SK-N-MC (cell line): Measurements from ENCODE around the gene DGKI.

Experiments used
- DNase-seq: peaks from one replicate; pipeline ENCODE4 v3.0.0-alpha.2; 2011; ENCODE audit warnings: low read depth, low spot score
- H3K27ac ChIP-seq: fragments of 200-600 bp; sonication (generic); 2 replicates; pipeline ENCODE4 v1.5.1; 2016; ENCODE audit warnings: mixed run types
- H3K36me3 ChIP-seq: fragments of 200-600 bp; sonication (generic); 2 replicates; pipeline ENCODE4 v1.6.1; 2017; ENCODE audit warnings: antibody characterized with exemption, low read length, mixed read lengths; ENCODE audit not compliant: insufficient read depth
- H3K4me3 ChIP-seq: fragments of 200-600 bp; sonication (generic); 2 replicates; pipeline ENCODE4 v1.5.1; 2016
- H3K9ac ChIP-seq: fragments of 200-600 bp; sonication (generic); 2 replicates; pipeline ENCODE4 v1.8.0; 2017; ENCODE audit warnings: mixed run types, mixed read lengths; ENCODE audit not compliant: insufficient read length
- H3K9me3 ChIP-seq: fragments of 200-600 bp; sonication (generic); 2 replicates; pipeline ENCODE4 v1.6.1; 2017; ENCODE audit warnings: low read depth, mild to moderate bottlenecking, antibody characterized with exemption, low read length, moderate library complexity, mixed read lengths
- EZH2 ChIP-seq: fragments of 200-600 bp; sonication (generic); IDR thresholded peaks from one replicate; pipeline ENCODE4 v1.6.1; 2017; ENCODE audit warnings: antibody characterized with exemption
- FOXP2 ChIP-seq: optimal IDR thresholded peaks from 2 replicates; pipeline ENCODE3; 2011; ENCODE audit warnings: mild to moderate bottlenecking, moderate library complexity; ENCODE audit not compliant: insufficient read depth; ENCODE audit errors: extremely low read length, control extremely low read depth
- POLR2AphosphoS5 ChIP-seq: IDR thresholded peaks from 2 replicates; pipeline ENCODE4 v1.6.1; 2012; ENCODE audit warnings: mild to moderate bottlenecking, low read depth, low read length, borderline replicate concordance

The DGKI gene

GRCh38 chr7:137818036-137818435, 28.7 kb downstream of the DGKI start:
- no peak overlapping the region for H3K27ac ChIP-seq
- H3K9ac ChIP-seq, result no peak overlapping the region
- TF ChIP-seq POLR2AphosphoS5, result no peak
- no peak overlapping the region for H3K4me3 ChIP-seq
- no peak for DNase-seq
- no peaks in the 10 kb centered on the region for H3K36me3 ChIP-seq
- H3K9me3 ChIP-seq, result no peaks in the 10 kb centered on the region

- H3K9ac ChIP-seq, result no peak overlapping the region
- H3K9me3 ChIP-seq, result no peaks in the 10 kb centered on the region
- H3K36me3 ChIP-seq, result no peaks in the 10 kb centered on the region
- no peak for TF ChIP-seq FOXP2
- TF ChIP-seq POLR2AphosphoS5, result no peak
- no peak for TF ChIP-seq EZH2
- DNase-seq, result no peak
- no peak overlapping the region for H3K4me3 ChIP-seq
- no peak overlapping the region for H3K27ac ChIP-seq
These were observed 30.0 kb downstream of the DGKI start for GRCh38 chr7:137816696-137817320.

- no peak overlapping the region for H3K4me3 ChIP-seq
- H3K36me3 ChIP-seq, result no peaks in the 10 kb centered on the region
- H3K9ac ChIP-seq, result no peak overlapping the region
- TF ChIP-seq FOXP2, result no peak
- no peak for TF ChIP-seq POLR2AphosphoS5
- no peak for TF ChIP-seq EZH2
- no peak for DNase-seq
- no peak overlapping the region for H3K27ac ChIP-seq
- no peaks in the 10 kb centered on the region for H3K9me3 ChIP-seq
These were observed 33.2 kb downstream of the DGKI start for GRCh38 chr7:137813541-137813940.

- Histone ChIP-seq H3K9ac (no peak overlapping the region), H3K27ac (no peak overlapping the region), H3K36me3 (no peaks in the 10 kb centered on the region), H3K4me3 (no peak overlapping the region), H3K9me3 (no peaks in the 10 kb centered on the region)
- DNase-seq, result no peak
- TF ChIP-seq POLR2AphosphoS5 (no peak), FOXP2 (no peak), EZH2 (no peak)
These were observed 36.5 kb downstream of the DGKI start for GRCh38 chr7:137810248-137810647.

- H3K9me3 ChIP-seq, result no peaks in the 10 kb centered on the region
- TF ChIP-seq POLR2AphosphoS5 (no peak), EZH2 (no peak), FOXP2 (no peak)
- no peak overlapping the region for H3K27ac ChIP-seq
- no peaks in the 10 kb centered on the region for H3K36me3 ChIP-seq
- H3K4me3 ChIP-seq, result no peak overlapping the region
- DNase-seq, result no peak
- H3K9ac ChIP-seq, result no peak overlapping the region
These were observed 41.9 kb downstream of the DGKI start for GRCh38 chr7:137804836-137805235.

GRCh38 chr7:137801491-137801890, 45.3 kb downstream of the DGKI start:
- DNase-seq, result no peak
- no peak for TF ChIP-seq EZH2
- TF ChIP-seq FOXP2, result no peak
- no peak for TF ChIP-seq POLR2AphosphoS5
- no peaks in the 10 kb centered on the region for H3K9me3 ChIP-seq
- H3K4me3 ChIP-seq, result no peak overlapping the region
- H3K36me3 ChIP-seq, result no peaks in the 10 kb centered on the region
- no peak overlapping the region for H3K27ac ChIP-seq
- H3K9ac ChIP-seq, result no peak overlapping the region

- DNase-seq, result no peak
- no peaks in the 10 kb centered on the region for H3K36me3 ChIP-seq
- H3K4me3 ChIP-seq, result no peak overlapping the region
- H3K9me3 ChIP-seq, result no peaks in the 10 kb centered on the region
- no peak for TF ChIP-seq FOXP2
- no peak overlapping the region for H3K9ac ChIP-seq
- H3K27ac ChIP-seq, result no peak overlapping the region
These were observed 45.8 kb downstream of the DGKI start for GRCh38 chr7:137801003-137801402.

GRCh38 chr7:137798073-137798763, 48.6 kb downstream of the DGKI start:
- DNase-seq, result no peak
- Histone ChIP-seq H3K27ac (no peak overlapping the region), H3K9ac (no peak overlapping the region), H3K9me3 (no peaks in the 10 kb centered on the region), H3K36me3 (no peaks in the 10 kb centered on the region), H3K4me3 (no peak overlapping the region)
- no peak for TF ChIP-seq EZH2
- TF ChIP-seq FOXP2, result no peak
- no peak for TF ChIP-seq POLR2AphosphoS5

GRCh38 chr7:137795211-137795610, 51.6 kb downstream of the DGKI start:
- H3K9ac ChIP-seq, result no peak overlapping the region
- no peaks in the 10 kb centered on the region for H3K9me3 ChIP-seq
- no peak for DNase-seq
- no peak for TF ChIP-seq FOXP2
- TF ChIP-seq EZH2, result no peak
- TF ChIP-seq POLR2AphosphoS5, result no peak
- H3K27ac ChIP-seq, result no peak overlapping the region
- no peaks in the 10 kb centered on the region for H3K36me3 ChIP-seq
- no peak overlapping the region for H3K4me3 ChIP-seq
